H1 (cell line): ENCODE measurements around the gene MYO1G. TPM values are rescaled to one million over a fixed set of nuclear protein-coding genes. Genes with fewer than 3 reads are reported as not detected.

ENCODE experiments used
- CTCF ChIA-PET: fragments of 300-600 bp; sonication (Branson Sonifier 250); formaldehyde crosslinking; loops from one replicate; lab custom pipeline; 2021; ENCODE audit not compliant: partially characterized antibody; lab: Charles Lee
- POLR2A ChIA-PET: fragments of 300-600 bp; sonication (Branson Sonifier 250); formaldehyde crosslinking; loops from one replicate; lab custom pipeline; 2021; ENCODE audit warnings: inconsistent platforms; ENCODE audit not compliant: partially characterized antibody; lab: Charles Lee
- DNase-seq, 2 experiments: peaks; one replicate each; pipeline versions ENCODE4 v3.0.0 to v3.0.0-alpha.2; 2010 to 2022; ENCODE audit warnings: low spot score in 2 of 2, low read depth in 1 of 2, mixed read lengths in 1 of 2
- FAIRE-seq: peaks from 2 replicates; lab custom pipeline; 2011; peaks lifted over from hg19 to GRCh38; lab: Jason Lieb, UNC
- H2AFZ ChIP-seq: 2 replicates; pipeline ENCODE4 v1.8.1; 2012; ENCODE audit warnings: low read length, inconsistent platforms
- H2AK5ac ChIP-seq: 2 replicates; pipeline ENCODE4 v1.6.1; 2013; ENCODE audit warnings: low read depth, low read length
- H2BK120ac ChIP-seq: replicated peaks from 2 replicates; pipeline ENCODE3; 2013; ENCODE audit warnings: low read depth, low read length, inconsistent platforms
- H2BK12ac ChIP-seq: 2 replicates; pipeline ENCODE4 v1.6.1; 2013; ENCODE audit warnings: low read depth, low read length
- H2BK15ac ChIP-seq: 2 replicates; pipeline ENCODE4 v1.6.1; 2013; ENCODE audit warnings: low read length
- H2BK20ac ChIP-seq: 2 replicates; pipeline ENCODE4 v1.6.1; 2013; ENCODE audit warnings: low read length
- H2BK5ac ChIP-seq: 2 replicates; pipeline ENCODE4 v1.6.1; 2013; ENCODE audit warnings: low read depth, low read length
- H3K14ac ChIP-seq: 2 replicates; pipeline ENCODE4 v1.6.1; 2013; ENCODE audit warnings: inconsistent platforms; ENCODE audit not compliant: insufficient read length
- H3K18ac ChIP-seq: 2 replicates; pipeline ENCODE4 v1.6.1; 2013; ENCODE audit warnings: low read length; ENCODE audit errors: extremely low read depth
- H3K23ac ChIP-seq: 2 replicates; pipeline ENCODE4 v1.6.1; 2013; ENCODE audit warnings: inconsistent platforms; ENCODE audit not compliant: insufficient read length
- H3K23me2 ChIP-seq: 2 replicates; pipeline ENCODE4 v1.6.1; 2013; ENCODE audit warnings: low read depth, low read length
- H3K27ac ChIP-seq: 2 replicates; pipeline ENCODE4 v1.6.1; 2011; ENCODE audit warnings: low read depth, low read length, inconsistent platforms
- H3K27me3 ChIP-seq, 4 experiments: replicated peaks in 1 of 4; 1 replicate in 1 of 4; 2 replicates in 3 of 4; pipeline versions ENCODE4 v1.6.1 to v1.8.1; 2011 to 2013; ENCODE audit warnings: low read length in 3 of 4, mild to moderate bottlenecking in 3 of 4, inconsistent platforms in 2 of 4, mixed read lengths in 2 of 4, moderate library complexity in 1 of 4; ENCODE audit not compliant: control insufficient read depth in 3 of 4, insufficient read depth in 3 of 4; ENCODE audit errors: extremely low read depth in 1 of 4
- H3K36me3 ChIP-seq, 4 experiments: 2 replicates each; pipeline versions ENCODE4 v1.6.1 to v1.8.1; 2011 to 2013; ENCODE audit warnings: mild to moderate bottlenecking in 4 of 4, low read length in 3 of 4, moderate library complexity in 2 of 4, control low read depth in 1 of 4, inconsistent platforms in 1 of 4; ENCODE audit not compliant: insufficient read depth in 4 of 4, control insufficient read depth in 2 of 4
- H3K4ac ChIP-seq: replicated peaks from 2 replicates; pipeline ENCODE3; 2013; ENCODE audit warnings: low read length, low read depth, mixed read lengths, inconsistent platforms; ENCODE audit not compliant: insufficient read length
- H3K4me1 ChIP-seq, 4 experiments: replicated peaks in 1 of 4; 1 replicate in 1 of 4; 2 replicates in 3 of 4; pipeline versions ENCODE4 v1.6.1 to v1.8.1; 2011 to 2013; ENCODE audit warnings: low read length in 3 of 4, inconsistent platforms in 2 of 4, mixed read lengths in 1 of 4; ENCODE audit not compliant: insufficient read depth in 4 of 4, control insufficient read depth in 3 of 4
- H3K4me2 ChIP-seq, 2 experiments: 2 replicates each; pipeline versions ENCODE4 v1.6.1 to v1.8.1; 2011 to 2013; ENCODE audit warnings: low read depth in 2 of 2, low read length in 2 of 2, control low read depth in 1 of 2, inconsistent platforms in 1 of 2, mild to moderate bottlenecking in 1 of 2; ENCODE audit not compliant: insufficient read depth in 1 of 2
- H3K4me3 ChIP-seq, 4 experiments: fragments of 200-600, 300-600 bp in 1 of 4; sonication (generic), shearing (Covaris generic), sonication (Bioruptor Twin) in 1 of 4; 2 replicates each; pipeline versions ENCODE4 v1.5.1 to v1.8.1; 2011 to 2016; ENCODE audit warnings: low read length in 4 of 4, low read depth in 3 of 4, control low read depth in 2 of 4, inconsistent platforms in 2 of 4, mild to moderate bottlenecking in 2 of 4, mixed read lengths in 1 of 4, moderate library complexity in 1 of 4; ENCODE audit not compliant: insufficient read depth in 2 of 4; ENCODE audit errors: extremely low read depth in 1 of 4
- H3K56ac ChIP-seq: replicated peaks from 2 replicates; pipeline ENCODE3; 2013; ENCODE audit warnings: low read depth, mild to moderate bottlenecking, mixed read lengths, low read length, inconsistent platforms; ENCODE audit not compliant: insufficient read length
- H3K79me1 ChIP-seq: 2 replicates; pipeline ENCODE4 v1.6.1; 2013; ENCODE audit warnings: low read depth, low read length, control low read depth
- H3K79me2 ChIP-seq, 2 experiments: 2 replicates each; pipeline versions ENCODE4 v1.6.1 to v1.8.1; 2012 to 2013; ENCODE audit warnings: low read length in 2 of 2, mild to moderate bottlenecking in 2 of 2, inconsistent platforms in 1 of 2; ENCODE audit not compliant: insufficient read depth in 2 of 2, control insufficient read depth in 1 of 2
- H3K9ac ChIP-seq, 4 experiments: replicated peaks in 1 of 4; 1 replicate in 1 of 4; 2 replicates in 3 of 4; pipeline versions ENCODE4 v1.6.1 to v1.8.1; 2011 to 2013; ENCODE audit warnings: low read depth in 3 of 4, low read length in 3 of 4, control low read depth in 2 of 4, mild to moderate bottlenecking in 2 of 4, moderate library complexity in 2 of 4, inconsistent platforms in 1 of 4; ENCODE audit errors: extremely low read depth in 1 of 4
- H3K9me3 ChIP-seq, 2 experiments: 2 replicates each; pipeline versions ENCODE4 v1.6.1 to v1.8.1; 2012 to 2013; ENCODE audit warnings: mild to moderate bottlenecking in 2 of 2, moderate library complexity in 2 of 2, control low read depth in 1 of 2, inconsistent platforms in 1 of 2, low read depth in 1 of 2, low read length in 1 of 2, mixed read lengths in 1 of 2; ENCODE audit not compliant: insufficient read depth in 2 of 2
- H4K20me1 ChIP-seq, 2 experiments: replicated peaks in 1 of 2; 2 replicates each; pipeline versions ENCODE3 to v1.8.1; 2011 to 2013; ENCODE audit warnings: inconsistent platforms in 2 of 2, low read length in 2 of 2, mild to moderate bottlenecking in 1 of 2; ENCODE audit not compliant: insufficient read depth in 2 of 2, control insufficient read depth in 1 of 2
- H4K5ac ChIP-seq: 2 replicates; pipeline ENCODE4 v1.6.1; 2013; ENCODE audit warnings: low read length, low read depth, mixed read lengths, inconsistent platforms; ENCODE audit not compliant: insufficient read length
- H4K8ac ChIP-seq: 2 replicates; pipeline ENCODE4 v1.8.0; 2013; ENCODE audit warnings: mild to moderate bottlenecking, moderate library complexity, low read length, inconsistent platforms; ENCODE audit not compliant: insufficient read depth; ENCODE audit errors: extremely low read depth
- H4K91ac ChIP-seq: replicated peaks from 2 replicates; pipeline ENCODE3; 2013; ENCODE audit warnings: low read length, mixed read lengths, inconsistent platforms; ENCODE audit not compliant: insufficient read length
- ATF2 ChIP-seq: IDR thresholded peaks from 2 replicates; pipeline ENCODE4 v1.6.1; 2012; ENCODE audit warnings: low read length, inconsistent platforms
- WGBS, 2 experiments: shearing (Covaris generic) in 1 of 2; methylation state at CpG; one replicate each; pipeline versions ENCODE4 v1.1.6 to v1.1.7; 2013 to 2015; ENCODE audit warnings: low lambda C conversion rate in 2 of 2, mixed read lengths in 2 of 2, inconsistent platforms in 1 of 2, low coverage in 1 of 2, missing lambda C conversion rate in 1 of 2; ENCODE audit not compliant: insufficient replicate concordance in 2 of 2, insufficient coverage in 1 of 2, insufficient read length in 1 of 2; ENCODE audit errors: extremely low coverage in 1 of 2, missing lambda C conversion rate in 1 of 2; 5-methylcytosine and 5-hydroxymethylcytosine counted together
- long read RNA-seq, 2 experiments: library from RNA in 1 of 2; library from capped mRNA in 1 of 2; stranded (forward); transcript quantifications; one replicate each; pipeline ENCODE4 v2.0.0, GENCODE V29; 2021; ENCODE audit warnings: inconsistent platforms in 1 of 2
- polyA minus RNA-seq, 3 experiments: library from RNA; depleted of rRNA, polyadenylated mRNA; stranded (reverse); fragments of >200 nt; gene quantifications; 1 replicate in 2 of 3; 2 replicates in 1 of 3; pipeline ENCODE4 v1.2.3, GENCODE V29; 2011
- polyA plus RNA-seq, 7 experiments: library from polyadenylated mRNA; depleted of rRNA in 3 of 7; stranded (reverse) in 5 of 7; unstranded in 2 of 7; fragments of >200 nt in 5 of 7; fragments of 200-250 nt in 2 of 7; gene quantifications; 1 replicate in 5 of 7; 2 replicates in 1 of 7; 4 replicates in 1 of 7; pipeline versions ENCODE4 v1.2.1 to v1.2.3, GENCODE V29; 2011 to 2013; ENCODE audit warnings: missing spikeins in 2 of 7, mixed read lengths in 2 of 7
- total RNA-seq: library from RNA; stranded (reverse); fragmentation: NEBNext Ultra II Directional; extraction: Animal tissue kit (Norgen Biotek cat#: 25700); gene quantifications from 2 replicates; pipeline ENCODE4 v1.2.1, GENCODE V29; 2021

Gene MYO1G
- total RNA-seq (0.11 and 0.19 TPM in 2 replicates), polyA plus RNA-seq (2011; rRNA removed) (0.08 and 0.11 TPM in 2 replicates), polyA minus RNA-seq (2011; rRNA and poly(A)+ RNA removed) (0.20 and 0.54 TPM in 2 replicates)
- polyA plus RNA-seq (2011; cell fraction: cytosol; rRNA removed): 0.12 TPM
- polyA plus RNA-seq (2011; cell fraction: nucleus; rRNA removed): 0.50 TPM
- 0.08 to 0.15 TPM (median 0.11 TPM) in 3 of 4 replicates, not detected in the other for polyA plus RNA-seq (2012, experiment 1 of 2)
- polyA plus RNA-seq (2012, experiment 2 of 2): not detected
- 0.04 TPM for polyA plus RNA-seq (2013, experiment 1 of 2)
- polyA plus RNA-seq (2013, experiment 2 of 2): 0.04 TPM
- polyA minus RNA-seq (2011; cell fraction: cytosol; rRNA and poly(A)+ RNA removed): 1.8 TPM
- polyA minus RNA-seq (2011; cell fraction: nucleus; rRNA and poly(A)+ RNA removed): 1.9 TPM
- long read RNA-seq, experiment 1: 0 reads
- long read RNA-seq, experiment 2: 0 reads

GRCh38 chr7:44978511-44979366 is at the start of gene MYO1G:
Gene MYO1G, minus strand, starts transcription at chr7:44979015. Its CDS starts 54 bp downstream, at chr7:44978961.
- 91% methylated on average over 21 of the region's 24 CpGs; no CpG with 5 or more reads in 1 of the 2 experiments for WGBS, 2 experiments
- TF ChIP-seq ATF2: no peak

More at GRCh38 chr7:44978511-44979366, at the start of gene MYO1G:
- POLR2A ChIA-PET: interaction anchor here (0.7 to 13.3 kb wide), 10 partner anchors 7 to 173 kb away, joined by 3 to 327 read pairs (median 4); partner anchors contain the start of genes CCM2 and PURB
- Histone ChIP-seq H3K9ac (no peak within 1 kb of the TSS), H3K23ac (no peak within 1 kb of the TSS), H3K4me1 (no peaks in the 10 kb centered on the region), H2BK120ac (no peak within 1 kb of the TSS), H3K79me1 (no peaks in the 10 kb centered on the region), H4K20me1 (peaks cover 1 to 9% of the 10 kb centered on the region in 2 experiments), H2BK20ac (no peak within 1 kb of the TSS), H3K27me3 (no peaks in the 10 kb centered on the region), H3K4me2 (no peak within 1 kb of the TSS), H3K56ac (no peak within 1 kb of the TSS), H3K36me3 (peaks cover 10 to 18% (median 15%) of the 10 kb centered on the region in 4 experiments), H2AFZ (no peak within 1 kb of the TSS), H3K27ac (no peak within 1 kb of the TSS), H4K91ac (no peak within 1 kb of the TSS), H2BK12ac (no peak within 1 kb of the TSS), H4K5ac (no peak within 1 kb of the TSS), H3K79me2 (no peaks in the 10 kb centered on the region), H3K4me3 (no peak within 1 kb of the TSS), H3K4ac (no peak within 1 kb of the TSS), H3K18ac (no peak within 1 kb of the TSS), H2BK5ac (no peak within 1 kb of the TSS), H2BK15ac (no peak within 1 kb of the TSS), H3K23me2 (no peaks in the 10 kb centered on the region), H3K14ac (no peak within 1 kb of the TSS), H3K9me3 (no peaks in the 10 kb centered on the region), H4K8ac (peak within 1 kb of the TSS; percentile 41; the same call in 1 of the 2 replicates), H2AK5ac (no peak within 1 kb of the TSS)
- FAIRE-seq (no peak), DNase-seq (peak in 1 of 2 experiments; percentile 44)
- CTCF ChIA-PET: interaction anchor here (1.0 to 1.7 kb wide), 4 partner anchors 14 to 157 kb away, joined by 3 to 4 read pairs (median 4); no protein-coding TSS in a partner anchor
